ENCODE measurements around the gene CYS1.

GRCh38 chr2:10035633-10036032 lies 44.6 kb downstream of the CYS1 start:
- TF ChIP-seq CTCF (IDR thresholded peaks at IDR 0.05; ENCODE audit: insufficient read depth, low read length, poor library complexity, severe bottlenecking) (no peak), EZH2phosphoT487 (conservative IDR thresholded peaks at IDR 0.05; ENCODE audit: low read length) (no peak)
